NT2/D1 (cell line): ENCODE data around the gene LYPD6B.

Source experiments
- SUZ12 ChIP-seq: IDR thresholded peaks from 2 replicates; pipeline ENCODE4 v1.6.1; 2011; ENCODE audit not compliant: insufficient read length, insufficient read depth; ENCODE audit errors: extremely low read depth
- YY1 ChIP-seq: IDR thresholded peaks from 2 replicates; pipeline ENCODE4 v1.6.1; 2011; ENCODE audit not compliant: insufficient read length, insufficient read depth
- ZNF274 ChIP-seq: IDR thresholded peaks from 2 replicates; pipeline ENCODE4 v1.6.1; 2011; ENCODE audit warnings: mild to moderate bottlenecking, low read depth, low read length

GRCh38 chr2:149112068-149112467 is 73.6 kb downstream of the LYPD6B start:
- TF ChIP-seq YY1 (no peak), ZNF274 (no peak), SUZ12 (no peak)
